Activated effector memory CD4-positive, alpha-beta T cell treated with Interleukin-2 at 50 U/mL for 16 hours (primary cell): Measurements from ENCODE around the gene AKT1.
"Not testable (repeated sequence)": the region's sequence is repeated elsewhere in the genome, so short reads cannot be mapped to it uniquely, and the experiment has no call there.

ENCODE experiments used
- DNase-seq: peaks from one replicate; pipeline ENCODE4 v3.0.0-alpha.2; 2020

The AKT1 gene

GRCh38 chr14:104817930-104818713 is 22.6 kb upstream of the AKT1 start:
- no peak for DNase-seq

GRCh38 chr14:104816616-104816884 is 21.0 kb upstream of the AKT1 start:
- DNase-seq, result no peak

- not testable (repeated sequence) for DNase-seq
Measured at GRCh38 chr14:104814701-104815100, 19.2 kb upstream of the AKT1 start.

GRCh38 chr14:104813286-104813685 is 17.7 kb upstream of the AKT1 start:
- DNase-seq, result no peak

GRCh38 chr14:104810316-104810715 is 14.8 kb upstream of the AKT1 start:
- no peak for DNase-seq

GRCh38 chr14:104808456-104808855 is 12.9 kb upstream of the AKT1 start:
- DNase-seq, result no peak

GRCh38 chr14:104806625-104807465 is 11.3 kb upstream of the AKT1 start:
- DNase-seq, result no peak

- no peak for DNase-seq
Measured at GRCh38 chr14:104805941-104806624, 10.5 kb upstream of the AKT1 start.

GRCh38 chr14:104805326-104805678 is 9.8 kb upstream of the AKT1 start:
- no peak for DNase-seq

- no peak for DNase-seq
Measured at GRCh38 chr14:104804481-104805325, 9.2 kb upstream of the AKT1 start.

GRCh38 chr14:104803912-104804410 is 8.4 kb upstream of the AKT1 start:
- no peak for DNase-seq

- no peak for DNase-seq
Measured at GRCh38 chr14:104803280-104803911, 7.8 kb upstream of the AKT1 start.

- DNase-seq, result no peak
Measured at GRCh38 chr14:104802394-104803184, 7.0 kb upstream of the AKT1 start.

GRCh38 chr14:104801520-104802393 is 6.2 kb upstream of the AKT1 start:
- DNase-seq, result no peak

- peak; percentile 69 for DNase-seq
Measured at GRCh38 chr14:104800771-104801519, 5.4 kb upstream of the AKT1 start, which contains the start of gene ZBTB42. Gene ZBTB42 (plus strand): TSS chr14:104801101. CDS start chr14:104801198, 97 bp downstream.

- peak; percentile 74 for DNase-seq
Measured at GRCh38 chr14:104800015-104800770, 4.6 kb upstream of the AKT1 start.

- no peak for DNase-seq
Measured at GRCh38 chr14:104799244-104800014, 3.9 kb upstream of the AKT1 start.
